H9 (cell line): ENCODE data around the gene TASOR2. TPM values are rescaled to one million over a fixed set of nuclear protein-coding genes. Genes with fewer than 3 reads are reported as not detected.
A peak's percentile ranks its signal among the peaks of the same experiment; 100 is the strongest.

Experiments
- DNase-seq: peaks from one replicate; pipeline ENCODE4 v3.0.0-alpha.2; 2017
- H2AFZ ChIP-seq: one replicate; pipeline ENCODE4 v1.6.1; 2013; ENCODE audit warnings: mild to moderate bottlenecking, low read length, control low read depth, moderate library complexity
- H2AK5ac ChIP-seq: 2 replicates; pipeline ENCODE4 v1.6.1; 2013; ENCODE audit warnings: low read length, control low read depth, mixed read lengths; ENCODE audit not compliant: insufficient read length
- H2BK120ac ChIP-seq: one replicate; pipeline ENCODE4 v1.6.1; 2013; ENCODE audit warnings: low read depth, mild to moderate bottlenecking, low read length, control low read depth, inconsistent platforms; ENCODE audit not compliant: poor library complexity, severe bottlenecking
- H2BK12ac ChIP-seq: 2 replicates; pipeline ENCODE4 v1.6.1; 2013; ENCODE audit warnings: low read length, control low read depth, mixed read lengths, low read depth; ENCODE audit not compliant: insufficient read length
- H2BK15ac ChIP-seq: 2 replicates; pipeline ENCODE4 v1.6.1; 2013; ENCODE audit warnings: low read depth, low read length, control low read depth
- H2BK20ac ChIP-seq: one replicate; pipeline ENCODE4 v1.6.1; 2013; ENCODE audit warnings: low read depth, mild to moderate bottlenecking, low read length, control low read depth, inconsistent platforms; ENCODE audit not compliant: poor library complexity, severe bottlenecking
- H2BK5ac ChIP-seq: 2 replicates; pipeline ENCODE4 v1.6.1; 2013; ENCODE audit warnings: low read length, control low read depth, mixed read lengths; ENCODE audit not compliant: insufficient read length
- H3K14ac ChIP-seq: 2 replicates; pipeline ENCODE4 v1.6.1; 2013; ENCODE audit warnings: low read length, control low read depth; ENCODE audit not compliant: insufficient read depth
- H3K18ac ChIP-seq: 2 replicates; pipeline ENCODE4 v1.6.1; 2013; ENCODE audit warnings: low read depth, mild to moderate bottlenecking, mixed read lengths, low read length, control low read depth; ENCODE audit not compliant: insufficient read length
- H3K23ac ChIP-seq: 2 replicates; pipeline ENCODE4 v1.6.1; 2013; ENCODE audit warnings: low read length, control low read depth, mixed read lengths, low read depth; ENCODE audit not compliant: insufficient read length
- H3K23me2 ChIP-seq: 2 replicates; pipeline ENCODE4 v1.6.1; 2013; ENCODE audit warnings: low read depth, mild to moderate bottlenecking, mixed read lengths, low read length, control low read depth; ENCODE audit not compliant: insufficient read length, poor library complexity, severe bottlenecking
- H3K27ac ChIP-seq: 2 replicates; pipeline ENCODE4 v1.5.1; 2013; ENCODE audit warnings: low read length, control low read depth, mixed read lengths, low read depth; ENCODE audit not compliant: insufficient read length
- H3K27me3 ChIP-seq: 2 replicates; pipeline ENCODE4 v1.6.1; 2013; ENCODE audit warnings: low read length, control low read depth, inconsistent platforms; ENCODE audit not compliant: insufficient read depth
- H3K4ac ChIP-seq: 2 replicates; pipeline ENCODE4 v1.6.1; 2013; ENCODE audit warnings: low read depth, mild to moderate bottlenecking, control low read depth, inconsistent platforms, low read length, moderate library complexity
- H3K4me1 ChIP-seq: 2 replicates; pipeline ENCODE4 v1.6.1; 2013; ENCODE audit warnings: low read length, control low read depth, inconsistent platforms; ENCODE audit not compliant: insufficient read depth
- H3K4me2 ChIP-seq: 2 replicates; pipeline ENCODE4 v1.6.1; 2013; ENCODE audit warnings: low read length, control low read depth, mixed read lengths; ENCODE audit not compliant: insufficient read length, insufficient read depth
- H3K56ac ChIP-seq: 2 replicates; pipeline ENCODE4 v1.6.1; 2013; ENCODE audit warnings: low read depth, mild to moderate bottlenecking, mixed read lengths, low read length, control low read depth; ENCODE audit not compliant: insufficient read length
- H3K79me1 ChIP-seq: 2 replicates; pipeline ENCODE4 v1.6.1; 2013; ENCODE audit warnings: low read depth, mild to moderate bottlenecking, moderate library complexity, low read length, control low read depth, inconsistent platforms; ENCODE audit not compliant: insufficient read depth, poor library complexity, severe bottlenecking
- H3K79me2 ChIP-seq: 2 replicates; pipeline ENCODE4 v1.6.1; 2013; ENCODE audit warnings: low read length, control low read depth, inconsistent platforms; ENCODE audit not compliant: insufficient read depth
- H3K9ac ChIP-seq: 2 replicates; pipeline ENCODE4 v1.6.1; 2013; ENCODE audit warnings: low read length, control low read depth, mixed read lengths; ENCODE audit not compliant: insufficient read length; ENCODE audit errors: extremely low read depth
- H3K9me3 ChIP-seq: one replicate; pipeline ENCODE4 v1.6.1; 2013; ENCODE audit warnings: low read depth, low read length, inconsistent platforms; ENCODE audit not compliant: control insufficient read depth
- H3T11ph ChIP-seq: one replicate; pipeline ENCODE4 v1.6.1; 2013; ENCODE audit warnings: mild to moderate bottlenecking, low read length, control low read depth, inconsistent platforms
- H4K20me1 ChIP-seq: one replicate; pipeline ENCODE4 v1.6.1; 2013; ENCODE audit not compliant: control insufficient read depth, insufficient read length, insufficient read depth
- H4K5ac ChIP-seq: 2 replicates; pipeline ENCODE4 v1.6.1; 2013; ENCODE audit warnings: low read depth, mild to moderate bottlenecking, mixed read lengths, low read length, control low read depth; ENCODE audit not compliant: insufficient read length
- H4K8ac ChIP-seq: replicated peaks from 2 replicates; pipeline ENCODE4 v1.6.1; 2013; ENCODE audit warnings: low read length, control low read depth, mixed read lengths, low read depth; ENCODE audit not compliant: insufficient read length
- H4K91ac ChIP-seq: 2 replicates; pipeline ENCODE4 v1.6.1; 2013; ENCODE audit warnings: low read depth, mild to moderate bottlenecking, moderate library complexity, mixed read lengths, low read length, control low read depth; ENCODE audit not compliant: insufficient read length
- H3K27ac Mint-ChIP-seq, 3 experiments: 2 replicates in 2 of 3; 3 replicates in 1 of 3; pipeline ENCODE4 v1.8.0; 2020 to 2021; ENCODE audit warnings: mixed read lengths in 3 of 3, mild to moderate bottlenecking in 1 of 3, moderate library complexity in 1 of 3
- H3K27me3 Mint-ChIP-seq: 2 replicates; pipeline ENCODE4 v1.8.0; 2021; ENCODE audit warnings: low read depth, mild to moderate bottlenecking, moderate library complexity, mixed read lengths
- H3K36me3 Mint-ChIP-seq, 3 experiments: 2 replicates in 2 of 3; 3 replicates in 1 of 3; pipeline ENCODE4 v1.8.0; 2020 to 2021; ENCODE audit warnings: low read depth in 3 of 3, mixed read lengths in 3 of 3; ENCODE audit not compliant: insufficient read depth in 1 of 3
- H3K4me1 Mint-ChIP-seq, 2 experiments: 2 replicates each; pipeline ENCODE4 v1.8.0; 2020; ENCODE audit warnings: mixed read lengths in 2 of 2
- H3K4me3 Mint-ChIP-seq, 2 experiments: 2 replicates in 1 of 2; 3 replicates in 1 of 2; pipeline ENCODE4 v1.8.0; 2020 to 2021; ENCODE audit warnings: mild to moderate bottlenecking in 2 of 2, mixed read lengths in 2 of 2, moderate library complexity in 1 of 2
- H3K9me3 Mint-ChIP-seq, 2 experiments: 2 replicates in 1 of 2; 3 replicates in 1 of 2; pipeline ENCODE4 v1.8.0; 2020; ENCODE audit warnings: mild to moderate bottlenecking in 2 of 2, mixed read lengths in 2 of 2, moderate library complexity in 1 of 2
- WGBS: extraction: QIAGEN DNeasy Blood & Tissue Kit; methylation state at CpG from one replicate; pipeline ENCODE4 v1.1.7; 2013; ENCODE audit warnings: missing lambda C conversion rate, low lambda C conversion rate, mixed read lengths; ENCODE audit not compliant: insufficient read length; ENCODE audit errors: extremely low coverage; 5-methylcytosine and 5-hydroxymethylcytosine counted together
- total RNA-seq: library from RNA; stranded (reverse); gene quantifications from 2 replicates; pipeline ENCODE4 v1.2.1, GENCODE V29; 2021
- TF ChIP-seq, protein P1 (sequence below): fragments of 200-600 bp; sonication (generic); conservative IDR thresholded peaks from 3 replicates; pipeline ENCODE4 v1.8.0; 2021; ENCODE audit warnings: antibody characterized with exemption, mild to moderate bottlenecking

Gene TASOR2
- total RNA-seq, 1 experiment from 2014 or later, result 64.5 TPM

- WGBS, result no CpG with 5 or more reads among the region's 8 CpGs
- Histone ChIP-seq H2BK12ac (no peak overlapping the region), H2AK5ac (no peak overlapping the region), H3K4ac (no peak overlapping the region), H3K79me2 (no peaks in the 10 kb centered on the region), H3K27me3 (no peaks in the 10 kb centered on the region), H2BK15ac (no peak overlapping the region), H2BK5ac (no peak overlapping the region), H4K91ac (no peak overlapping the region), H2BK20ac (no peak overlapping the region), H3K4me2 (no peak overlapping the region), H3K23me2 (no peaks in the 10 kb centered on the region), H3K18ac (no peak overlapping the region), H3K23ac (no peak overlapping the region), H4K8ac (no peak overlapping the region), H4K5ac (no peak overlapping the region), H2AFZ (no peak overlapping the region), H3K79me1 (no peaks in the 10 kb centered on the region), H3K9ac (no peak overlapping the region), H3K27ac (no peak overlapping the region), H3K14ac (no peak overlapping the region), H3K9me3 (no peaks in the 10 kb centered on the region), H3T11ph (no peak overlapping the region), H2BK120ac (no peak overlapping the region), H4K20me1 (no peaks in the 10 kb centered on the region), H3K4me1 (no peaks in the 10 kb centered on the region), H3K56ac (no peak overlapping the region)
- Mint-ChIP-seq H3K27me3 (no peaks in the 10 kb centered on the region), H3K4me1 (no peaks in the 10 kb centered on the region), H3K9me3 (no peaks in the 10 kb centered on the region; a peak in 1 of 5 replicates), H3K27ac (peak overlapping the region; percentile 36 to 65 (median 39); a peak in 2 of 7 replicates), H3K36me3 (peaks cover 28 to 64% (median 51%) of the 10 kb centered on the region in 3 experiments; a peak in 6 of 7 replicates), H3K4me3 (no peak overlapping the region)
- no peak for DNase-seq
- TF ChIP-seq, protein P1, sequence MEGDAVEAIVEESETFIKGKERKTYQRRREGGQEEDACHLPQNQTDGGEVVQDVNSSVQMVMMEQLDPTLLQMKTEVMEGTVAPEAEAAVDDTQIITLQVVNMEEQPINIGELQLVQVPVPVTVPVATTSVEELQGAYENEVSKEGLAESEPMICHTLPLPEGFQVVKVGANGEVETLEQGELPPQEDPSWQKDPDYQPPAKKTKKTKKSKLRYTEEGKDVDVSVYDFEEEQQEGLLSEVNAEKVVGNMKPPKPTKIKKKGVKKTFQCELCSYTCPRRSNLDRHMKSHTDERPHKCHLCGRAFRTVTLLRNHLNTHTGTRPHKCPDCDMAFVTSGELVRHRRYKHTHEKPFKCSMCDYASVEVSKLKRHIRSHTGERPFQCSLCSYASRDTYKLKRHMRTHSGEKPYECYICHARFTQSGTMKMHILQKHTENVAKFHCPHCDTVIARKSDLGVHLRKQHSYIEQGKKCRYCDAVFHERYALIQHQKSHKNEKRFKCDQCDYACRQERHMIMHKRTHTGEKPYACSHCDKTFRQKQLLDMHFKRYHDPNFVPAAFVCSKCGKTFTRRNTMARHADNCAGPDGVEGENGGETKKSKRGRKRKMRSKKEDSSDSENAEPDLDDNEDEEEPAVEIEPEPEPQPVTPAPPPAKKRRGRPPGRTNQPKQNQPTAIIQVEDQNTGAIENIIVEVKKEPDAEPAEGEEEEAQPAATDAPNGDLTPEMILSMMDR, result no peak
Observed at GRCh38 chr10:5643346-5644067, 41.1 kb upstream of the TASOR2 start.
